Right lobe of liver (tissue), 4 donors: ENCODE data around the gene PPP4C.

Experiments used
- CTCF ChIP-seq, 4 donors: fragments of 200-600 bp in 3 of 4; fragments of 450-650 bp in 1 of 4; IDR thresholded peaks; one replicate each; pipeline versions ENCODE4 v1.5.1 to v1.8.0; 2016 to 2022; ENCODE audit warnings: antibody characterized with exemption in 4 of 4, mild to moderate bottlenecking in 2 of 4
- POLR2A ChIP-seq: fragments of 450-650 bp; IDR thresholded peaks from one replicate; pipeline ENCODE4 v1.6.1; 2017; ENCODE audit warnings: antibody characterized with exemption, mild to moderate bottlenecking
- donor health status: DM: no; HTN: no; CAD: no.
- donor health status: DM: no; HTN: no; CAD: no.
- donor health status: DM: no; HTN: yes; CAD: no.

GRCh38 chr16:30051518-30051917, 24.3 kb upstream of the PPP4C start:
- TF ChIP-seq CTCF (IDR thresholded peaks at IDR 0.05): no peak
- no peak for TF ChIP-seq POLR2A
